GM12878 (cell line): ENCODE data around the gene USP5. TPM values are rescaled to one million over a fixed set of nuclear protein-coding genes. Genes with fewer than 3 reads are reported as not detected.

ENCODE experiments used
- ATAC-seq: fragments of 200-7000 bp; cut with Tn5 transposase; 3 replicates; pipeline ENCODE4 v1.9.1; 2020; ENCODE audit warnings: mild to moderate bottlenecking, moderate library complexity
- BruUV-seq: library from RNA; stranded (reverse); fragments of 400-500 nt; replicated peaks from 2 replicates; lab custom pipeline; 2021; lab: Mats Ljungman, UMichigan
- CTCF ChIA-PET: fragments of 300-600 bp; sonication (Branson Sonifier 250); formaldehyde crosslinking; extraction: SDS; loops from one replicate; lab custom pipeline; 2021; ENCODE audit warnings: inconsistent platforms; lab: Yijun Ruan, JAX
- POLR2A ChIA-PET: fragments of 350-600 bp; formaldehyde crosslinking; extraction: SDS; loops from one replicate; lab custom pipeline; 2021; ENCODE audit warnings: inconsistent platforms; lab: Charles Lee
- RAD21 ChIA-PET: fragments of 300-600 bp; sonication (Branson Sonifier 250); formaldehyde crosslinking; loops from one replicate; lab custom pipeline; 2023; ENCODE audit warnings: antibody characterized with exemption; ENCODE audit not compliant: unreplicated experiment; lab: Charles Lee
- SMC1A ChIA-PET: fragments of 300-600 bp; sonication (Branson Sonifier 250); formaldehyde crosslinking; loops from one replicate; lab custom pipeline; 2023; ENCODE audit not compliant: unreplicated experiment, uncharacterized antibody; lab: Charles Lee
- DNase-seq: peaks from one replicate; pipeline ENCODE4 v3.0.0-alpha.2; 2011; ENCODE audit warnings: low read depth, low spot score
- FAIRE-seq: peaks from 3 replicates; lab custom pipeline; 2011; peaks lifted over from hg19 to GRCh38; lab: Jason Lieb, UNC
- H2AFZ ChIP-seq: 2 replicates; pipeline ENCODE4 v1.6.0; 2011; ENCODE audit warnings: low read depth, low read length, control low read depth; ENCODE audit not compliant: control insufficient read depth
- H3K27ac ChIP-seq: 2 replicates; pipeline ENCODE4 v1.5.1; 2011; ENCODE audit warnings: control low read depth; ENCODE audit not compliant: control insufficient read depth, insufficient read depth
- H3K27me3 ChIP-seq, 2 experiments: replicated peaks in 1 of 2; 2 replicates each; pipeline versions ENCODE4 v1.6.0 to v1.6.1; 2011; ENCODE audit warnings: low read length in 1 of 2; ENCODE audit not compliant: control insufficient read depth in 2 of 2, insufficient read depth in 2 of 2
- H3K36me3 ChIP-seq, 2 experiments: 2 replicates each; pipeline ENCODE4 v1.5.1; 2011; ENCODE audit warnings: low read length in 1 of 2; ENCODE audit not compliant: control insufficient read depth in 2 of 2, insufficient read depth in 2 of 2
- H3K4me1 ChIP-seq: 2 replicates; pipeline ENCODE4 v1.6.1; 2011; ENCODE audit warnings: mild to moderate bottlenecking, low read length, moderate library complexity, mixed read lengths; ENCODE audit not compliant: control insufficient read depth, insufficient read depth
- H3K4me2 ChIP-seq: 2 replicates; pipeline ENCODE4 v1.6.0; 2011; ENCODE audit warnings: control low read depth; ENCODE audit not compliant: control insufficient read depth, insufficient read depth
- H3K4me3 ChIP-seq: fragments of 200-600 bp; sonication (generic); 2 replicates; pipeline ENCODE4 v1.5.1; 2016
- H3K79me2 ChIP-seq: 2 replicates; pipeline ENCODE4 v1.6.0; 2011; ENCODE audit warnings: low read length; ENCODE audit not compliant: control insufficient read depth, insufficient read depth
- H3K9ac ChIP-seq: 2 replicates; pipeline ENCODE4 v1.8.0; 2011; ENCODE audit warnings: low read length, control low read depth, mixed read lengths; ENCODE audit not compliant: control insufficient read depth, insufficient read depth
- H3K9me3 ChIP-seq: replicated peaks from 3 replicates; pipeline ENCODE4 v1.5.1; 2011; ENCODE audit warnings: mild to moderate bottlenecking, low read length; ENCODE audit not compliant: control insufficient read depth, insufficient read depth
- H4K20me1 ChIP-seq: 2 replicates; pipeline ENCODE4 v1.6.0; 2011; ENCODE audit not compliant: control insufficient read depth, insufficient read depth
- CBX3 ChIP-seq: fragments of 200-600 bp; sonication (generic); IDR thresholded peaks from 2 replicates; pipeline ENCODE4 v1.6.1; 2016; ENCODE audit warnings: low read depth, borderline replicate concordance
- CEBPB ChIP-seq, 2 experiments: fragments of 150-350 bp in 1 of 2; IDR thresholded peaks; 2 replicates each; pipeline ENCODE4 v1.6.1; 2012 to 2014; ENCODE audit warnings: low read depth in 2 of 2, low read length in 2 of 2, borderline replicate concordance in 1 of 2, inconsistent platforms in 1 of 2
- CTCF ChIP-seq, 3 experiments: IDR thresholded peaks in 2 of 3; conservative IDR thresholded peaks in 1 of 3; 2 replicates each; pipeline ENCODE4 v1.5.1; 2011; ENCODE audit warnings: low read depth in 3 of 3, low read length in 3 of 3, mild to moderate bottlenecking in 3 of 3, control low read depth in 2 of 3, moderate library complexity in 2 of 3, inconsistent platforms in 1 of 3, mixed read lengths in 1 of 3; ENCODE audit not compliant: control insufficient read depth in 2 of 3, insufficient read depth in 1 of 3; ENCODE audit errors: extremely low read depth in 1 of 3
- HDAC6 ChIP-seq: fragments of 200-600 bp; sonication (generic); IDR thresholded peaks from one replicate; pipeline ENCODE4 v1.8.0; 2017; ENCODE audit warnings: antibody characterized with exemption; ENCODE audit not compliant: unreplicated experiment
- IKZF1 ChIP-seq: fragments of 450-650 bp; conservative IDR thresholded peaks from 2 replicates; pipeline ENCODE4 v1.6.1; 2017; ENCODE audit warnings: antibody characterized with exemption, mild to moderate bottlenecking
- LARP7 ChIP-seq: fragments of 450-650 bp; IDR thresholded peaks from 2 replicates; pipeline ENCODE4 v1.6.1; 2017; ENCODE audit warnings: mild to moderate bottlenecking
- MYB ChIP-seq: fragments of 150-350 bp; IDR thresholded peaks from 2 replicates; pipeline ENCODE4 v1.6.1; 2014; ENCODE audit warnings: mild to moderate bottlenecking, low read depth, low read length, borderline replicate concordance
- NBN ChIP-seq: fragments of 450-650 bp; IDR thresholded peaks from 2 replicates; pipeline ENCODE4 v1.6.1; 2016
- NFIC ChIP-seq: IDR thresholded peaks from 2 replicates; pipeline ENCODE4 v1.6.1; 2012; ENCODE audit warnings: low read depth, mild to moderate bottlenecking, inconsistent platforms, low read length, moderate library complexity
- RAD21 ChIP-seq: IDR thresholded peaks from 2 replicates; pipeline ENCODE4 v1.6.1; 2011; ENCODE audit warnings: mild to moderate bottlenecking, low read depth, low read length, moderate library complexity; ENCODE audit not compliant: insufficient read depth
- RELA ChIP-seq: fragments of 450-650 bp; IDR thresholded peaks from 2 replicates; pipeline ENCODE4 v1.8.0; 2014; ENCODE audit warnings: borderline replicate concordance; ENCODE audit not compliant: partially characterized antibody
- SMARCA5 ChIP-seq: fragments of 450-650 bp; IDR thresholded peaks from 2 replicates; pipeline ENCODE4 v1.6.1; 2017; ENCODE audit warnings: mild to moderate bottlenecking
- SMC3 ChIP-seq: IDR thresholded peaks from 2 replicates; pipeline ENCODE4 v1.6.1; 2011; ENCODE audit warnings: low read length, improper control_type of control experiment, borderline replicate concordance
- TBL1XR1 ChIP-seq: IDR thresholded peaks from 2 replicates; pipeline ENCODE4 v1.6.1; 2012; ENCODE audit warnings: low read depth, low read length, improper control_type of control experiment
- ZNF592 ChIP-seq: fragments of 450-650 bp; IDR thresholded peaks from 2 replicates; pipeline ENCODE4 v1.6.1; 2017; ENCODE audit warnings: mild to moderate bottlenecking, moderate library complexity
- WGBS: methylation state at CpG from one replicate; pipeline ENCODE4 v1.1.6; 2016; ENCODE audit warnings: low lambda C conversion rate; ENCODE audit not compliant: insufficient replicate concordance, insufficient coverage; ENCODE audit errors: missing lambda C conversion rate; 5-methylcytosine and 5-hydroxymethylcytosine counted together
- in situ Hi-C: fragments of 300-500 bp; cut with MboI; formaldehyde crosslinking; loops from 9 replicates; pipeline ENCODE4 v1.14.3; 2018; ENCODE audit warnings: mixed read lengths
- intact Hi-C: fragments of 100-400 bp; cut with micrococcal nuclease; formaldehyde crosslinking; loops from one replicate; pipeline ENCODE4 v1.14.2; 2022; ENCODE audit not compliant: unreplicated experiment
- polyA plus RNA-seq, 11 experiments: library from polyadenylated mRNA; depleted of rRNA in 4 of 11; unstranded in 6 of 11; stranded (reverse) in 5 of 11; fragments of >200 nt; fragmentation: Nextera tagmentation in 4 of 11; fragmentation: Illumina TruSeq in 1 of 11; extraction: Ambion mirVana in 4 of 11; extraction: Trizol in 1 of 11; gene quantifications; 1 replicate in 1 of 11; 2 replicates in 10 of 11; pipeline versions ENCODE4 v1.2.1 to v1.2.3, GENCODE V29; 2011 to 2016; ENCODE audit warnings: inconsistent platforms in 2 of 11, missing spikeins in 2 of 11, low read depth in 1 of 11
- total RNA-seq, 4 experiments: library from RNA; depleted of rRNA in 3 of 4; stranded (reverse); fragments of >200 nt in 3 of 4; fragmentation: Illumina TruSeq in 1 of 4; extraction: Trizol in 1 of 4; gene quantifications; 2 replicates each; pipeline versions ENCODE4 v1.2.1 to v1.2.3, GENCODE V29; 2013 to 2021
- TF ChIP-seq, protein P1 (sequence below): IDR thresholded peaks from 2 replicates; pipeline ENCODE4 v1.6.1; 2011; ENCODE audit warnings: mild to moderate bottlenecking, low read depth, low read length, moderate library complexity; ENCODE audit not compliant: insufficient replicate concordance

The USP5 gene
- total and polyA plus RNA-seq, 10 of the 15 experiments (the other 5 are each of a cell fraction or from before 2014, with no cell fraction given), result 2.5 to 124 (median 74.6) TPM

DNA sequence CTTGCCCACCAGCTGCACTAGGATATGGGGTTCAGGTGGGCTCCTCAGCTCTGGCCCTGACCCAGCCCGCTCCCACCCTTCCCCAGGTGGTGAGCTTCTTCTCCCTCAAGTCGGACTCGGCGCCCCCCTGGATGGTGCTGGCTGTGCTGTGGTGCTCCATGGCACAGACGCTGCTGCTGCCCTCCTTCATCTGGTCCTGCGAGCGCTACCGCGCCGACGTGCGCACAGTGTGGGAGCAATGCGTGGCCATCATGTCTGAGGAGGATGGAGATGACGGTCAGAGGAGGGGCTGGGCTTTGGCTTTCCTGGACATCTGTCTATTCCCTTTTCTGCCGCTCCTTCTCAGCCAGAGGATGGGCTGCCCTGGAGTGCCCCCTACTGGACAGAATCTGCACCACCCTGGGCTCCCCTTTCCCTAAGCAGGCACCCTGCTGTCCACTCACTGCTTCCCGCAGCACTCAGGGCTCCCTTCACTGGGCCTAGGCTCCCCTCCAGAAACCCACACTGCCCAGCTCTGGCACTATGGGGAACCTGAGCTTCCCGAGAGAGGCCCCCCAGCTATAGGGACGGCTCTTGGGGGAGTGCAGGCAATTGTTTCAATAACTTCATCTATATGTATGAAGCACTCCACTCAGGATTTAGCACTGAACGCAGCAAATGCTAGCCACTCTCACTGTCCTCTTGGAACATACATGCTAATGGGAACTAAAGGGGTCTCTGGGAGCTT is 26.4 kb upstream of the USP5 start:
- in situ Hi-C loops (loop anchor here (5.0 kb wide), 1 partner anchor 73 kb away; the partner anchor contains the start of gene MLF2), intact Hi-C loops (loop anchor here (1.0 to 5.0 kb wide), 3 partner anchors 72 to 209 kb away; partner anchors contain the start of gene MLF2)
- no peaks in the 10 kb centered on the region for H3K36me3 ChIP-seq
- RAD21 ChIA-PET, result interaction anchor here (1.3 to 4.2 kb wide), 4 partner anchors 47 to 137 kb away, joined by 4 to 25 read pairs (median 6); partner anchors contain the start of genes MLF2, PTMS and ZNF384
- H3K79me2 ChIP-seq, result no peaks in the 10 kb centered on the region
- CTCF ChIA-PET, result interaction anchor here (0.7 to 5.1 kb wide), 26 partner anchors 9 to 267 kb away, joined by 3 to 71 read pairs (median 4); partner anchors contain the start of genes COPS7A, MLF2, SPSB2 and USP5
- peaks cover 27 to 35% of the 10 kb centered on the region in 2 experiments for H3K27me3 ChIP-seq
- no peak for DNase-seq
- H3K4me1 ChIP-seq, result peaks cover 4% of the 10 kb centered on the region
- H3K4me3 ChIP-seq, result no peak overlapping the region
- no peak overlapping the region for H3K9ac ChIP-seq
- SMC1A ChIA-PET, result interaction anchor here (0.8 to 4.8 kb wide), 5 partner anchors 9 to 90 kb away, joined by 3 to 23 read pairs (median 6); partner anchors contain the start of gene MLF2
- no peaks in the 10 kb centered on the region for H4K20me1 ChIP-seq
- no peak overlapping the region for H3K27ac ChIP-seq
- POLR2A ChIA-PET, result interaction anchor here (0.9 to 1.3 kb wide), 2 partner anchors 9 to 191 kb away, joined by 3 read pairs; no protein-coding TSS in a partner anchor
- H2AFZ ChIP-seq, result no peak overlapping the region
- FAIRE-seq, result peak; percentile 93
- ATAC-seq, result peak; percentile 88
- H3K9me3 ChIP-seq, result no peaks in the 10 kb centered on the region
- 22% methylated on average over 19 of the region's 19 CpGs for WGBS
- BruUV-seq, result no TSS peak
- no peak overlapping the region for H3K4me2 ChIP-seq
- TF ChIP-seq LARP7 (no peak), RELA (peak; percentile 32), ZNF592 (no peak), CTCF (IDR thresholded peaks at IDR 0.05 in 2 of 3, conservative IDR thresholded peaks at IDR 0.05 in 1 of 3; ENCODE audit: control insufficient read depth in 2 of 3, extremely low read depth in 1 of 3, insufficient read depth in 1 of 3, low read depth in 3 of 3, low read length in 3 of 3) (peak; percentile 90 to 96 (median 92)), SMC3 (peak; percentile 68), RAD21 (peak; percentile 86), IKZF1 (0 out of 2 replicates have a peak, but pooled peaks have one; percentile 20), MYB (no peak), CBX3 (no peak), NFIC (no peak), HDAC6 (no peak), SMARCA5 (peak; percentile 44; the same call in 1 of the 2 replicates), CEBPB (IDR thresholded peaks at IDR 0.05; ENCODE audit: borderline replicate concordance in 1 of 2, low read depth in 2 of 2, low read length in 2 of 2) (no peak), NBN (no peak), TBL1XR1 (no peak)
- TF ChIP-seq, protein P1, sequence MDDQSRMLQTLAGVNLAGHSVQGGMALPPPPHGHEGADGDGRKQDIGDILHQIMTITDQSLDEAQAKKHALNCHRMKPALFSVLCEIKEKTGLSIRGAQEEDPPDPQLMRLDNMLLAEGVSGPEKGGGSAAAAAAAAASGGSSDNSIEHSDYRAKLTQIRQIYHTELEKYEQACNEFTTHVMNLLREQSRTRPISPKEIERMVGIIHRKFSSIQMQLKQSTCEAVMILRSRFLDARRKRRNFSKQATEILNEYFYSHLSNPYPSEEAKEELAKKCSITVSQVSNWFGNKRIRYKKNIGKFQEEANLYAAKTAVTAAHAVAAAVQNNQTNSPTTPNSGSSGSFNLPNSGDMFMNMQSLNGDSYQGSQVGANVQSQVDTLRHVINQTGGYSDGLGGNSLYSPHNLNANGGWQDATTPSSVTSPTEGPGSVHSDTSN, result no peak
